SJSA1 (cell line): ENCODE measurements around the gene BCL2L1. TPM values are rescaled to one million over a fixed set of nuclear protein-coding genes. Genes with fewer than 3 reads are reported as not detected.
"Not testable (repeated sequence)": the region's sequence is repeated elsewhere in the genome, so short reads cannot be mapped to it uniquely, and the experiment has no call there.

ENCODE experiments used
- DNase-seq, 2 experiments: peaks; one replicate each; pipeline ENCODE4 v3.0.0-alpha.2; 2015 to 2020; ENCODE audit warnings: low spot score in 2 of 2, low read depth in 1 of 2
- H3K27ac ChIP-seq: fragments of 250-450 bp; sonication (Bioruptor Pico); 2 replicates; pipeline ENCODE4 v1.5.1; 2020; ENCODE audit warnings: mild to moderate bottlenecking, moderate library complexity
- H3K27me3 ChIP-seq: fragments of 250-450 bp; sonication (Bioruptor Pico); replicated peaks from 2 replicates; pipeline ENCODE4 v1.5.1; 2020; ENCODE audit warnings: mild to moderate bottlenecking, moderate library complexity
- H3K36me3 ChIP-seq: fragments of 250-450 bp; sonication (Bioruptor Pico); 2 replicates; pipeline ENCODE4 v1.5.1; 2020; ENCODE audit warnings: mild to moderate bottlenecking
- H3K4me1 ChIP-seq: fragments of 250-450 bp; sonication (Bioruptor Pico); replicated peaks from 2 replicates; pipeline ENCODE4 v1.6.1; 2021; ENCODE audit warnings: mild to moderate bottlenecking
- H3K4me3 ChIP-seq: fragments of 250-450 bp; sonication (Bioruptor Pico); 2 replicates; pipeline ENCODE4 v1.5.1; 2020; ENCODE audit warnings: mild to moderate bottlenecking
- H3K9me3 ChIP-seq: fragments of 250-450 bp; sonication (Bioruptor Pico); replicated peaks from 2 replicates; pipeline ENCODE4 v1.5.1; 2020; ENCODE audit warnings: mild to moderate bottlenecking
- total RNA-seq: library from RNA; depleted of rRNA; stranded (reverse); fragments of >200 nt; shearing (Covaris generic); gene quantifications from 2 replicates; pipeline ENCODE4 v1.2.3, GENCODE V29; 2014

BCL2L1 gene
- total RNA-seq, 1 experiment from 2014 or later = 106 TPM

DNA sequence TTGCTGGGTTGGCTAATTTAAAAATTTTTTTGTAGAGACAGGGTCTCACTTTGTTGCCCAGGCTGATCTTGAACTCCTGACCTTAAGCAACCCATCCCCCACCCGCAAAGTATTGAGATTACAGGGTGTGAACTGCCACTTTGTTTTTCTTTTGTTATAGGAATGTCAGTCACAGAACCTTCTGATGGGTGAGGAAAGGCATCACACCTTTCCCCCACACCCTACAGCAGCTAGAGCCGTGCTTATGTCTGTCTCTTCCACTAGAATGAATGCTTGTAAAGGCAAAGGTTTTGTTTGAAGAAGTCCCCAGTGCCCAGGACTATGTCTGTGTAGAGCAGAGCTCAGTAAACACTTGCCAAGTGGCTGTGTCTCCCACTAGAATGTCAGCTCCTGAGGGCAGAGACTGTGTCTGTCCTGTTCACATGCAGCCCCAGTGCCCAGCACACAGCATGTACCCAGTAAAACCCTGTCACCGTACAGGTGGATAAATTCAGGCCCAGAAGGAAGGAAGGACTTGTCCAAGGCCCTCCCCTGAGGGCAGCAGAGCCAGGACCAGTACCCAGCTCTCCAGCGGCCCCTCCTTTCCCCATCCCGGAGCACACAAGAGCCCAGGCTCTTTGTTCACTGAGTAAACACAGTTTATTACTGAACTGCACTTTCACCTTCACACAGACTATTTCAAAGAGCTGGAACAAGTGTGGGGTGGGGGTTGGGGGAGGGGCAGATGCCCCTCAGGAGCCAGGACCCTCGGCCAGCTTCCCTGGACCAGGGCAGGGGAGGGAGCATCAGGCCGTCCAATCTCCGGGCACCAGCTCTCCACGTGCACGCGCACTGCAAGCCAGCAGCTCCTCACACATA is 58.6 kb downstream of the BCL2L1 start:
- peak in 1 of 2 experiments; percentile 78 for DNase-seq
- peak overlapping the region; percentile 41 for H3K27ac ChIP-seq
- no peaks in the 10 kb centered on the region for H3K27me3 ChIP-seq
- H3K4me1 ChIP-seq = peaks cover 42% of the 10 kb centered on the region
- H3K4me3 ChIP-seq = no peak overlapping the region
- no peaks in the 10 kb centered on the region for H3K9me3 ChIP-seq
- peaks cover 54% of the 10 kb centered on the region for H3K36me3 ChIP-seq

GRCh38 chr20:31663524-31663837 is 59.2 kb downstream of the BCL2L1 start:
- peak in 1 of 2 experiments; percentile 75 for DNase-seq
- Histone ChIP-seq H3K27ac (peak overlapping the region; percentile 41), H3K4me1 (peaks cover 39% of the 10 kb centered on the region), H3K36me3 (peaks cover 48% of the 10 kb centered on the region), H3K4me3 (no peak overlapping the region), H3K27me3 (no peaks in the 10 kb centered on the region), H3K9me3 (no peaks in the 10 kb centered on the region)

DNA sequence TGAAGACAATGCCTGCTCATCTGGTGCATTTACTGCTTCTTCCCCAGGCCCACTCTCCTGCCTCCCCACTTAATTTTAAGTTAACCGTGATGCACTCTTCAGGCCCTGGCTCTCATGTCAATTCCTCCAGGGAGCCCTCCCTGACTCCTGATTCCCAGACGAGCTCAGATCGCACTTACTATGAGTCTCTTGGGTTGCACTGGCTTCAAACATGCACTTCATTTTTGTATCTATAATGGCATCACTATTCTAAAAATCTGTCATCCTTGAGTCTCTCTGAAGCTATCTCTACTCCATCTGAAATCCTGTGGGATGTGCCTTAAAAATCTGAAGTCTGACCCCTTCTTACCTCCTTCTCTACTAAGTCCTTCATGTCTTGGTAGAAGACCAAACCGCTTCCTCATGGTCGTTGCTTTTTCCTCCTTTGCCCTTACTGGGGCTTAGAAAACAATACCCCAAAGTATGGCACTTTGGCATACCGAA is 60.3 kb downstream of the BCL2L1 start:
- Histone ChIP-seq H3K4me1 (peaks cover 39% of the 10 kb centered on the region), H3K4me3 (no peak overlapping the region), H3K27me3 (no peaks in the 10 kb centered on the region), H3K9me3 (no peaks in the 10 kb centered on the region), H3K27ac (no peak overlapping the region; the same call in 1 of the 2 replicates), H3K36me3 (peaks cover 40% of the 10 kb centered on the region)
- DNase-seq = no peak

DNA sequence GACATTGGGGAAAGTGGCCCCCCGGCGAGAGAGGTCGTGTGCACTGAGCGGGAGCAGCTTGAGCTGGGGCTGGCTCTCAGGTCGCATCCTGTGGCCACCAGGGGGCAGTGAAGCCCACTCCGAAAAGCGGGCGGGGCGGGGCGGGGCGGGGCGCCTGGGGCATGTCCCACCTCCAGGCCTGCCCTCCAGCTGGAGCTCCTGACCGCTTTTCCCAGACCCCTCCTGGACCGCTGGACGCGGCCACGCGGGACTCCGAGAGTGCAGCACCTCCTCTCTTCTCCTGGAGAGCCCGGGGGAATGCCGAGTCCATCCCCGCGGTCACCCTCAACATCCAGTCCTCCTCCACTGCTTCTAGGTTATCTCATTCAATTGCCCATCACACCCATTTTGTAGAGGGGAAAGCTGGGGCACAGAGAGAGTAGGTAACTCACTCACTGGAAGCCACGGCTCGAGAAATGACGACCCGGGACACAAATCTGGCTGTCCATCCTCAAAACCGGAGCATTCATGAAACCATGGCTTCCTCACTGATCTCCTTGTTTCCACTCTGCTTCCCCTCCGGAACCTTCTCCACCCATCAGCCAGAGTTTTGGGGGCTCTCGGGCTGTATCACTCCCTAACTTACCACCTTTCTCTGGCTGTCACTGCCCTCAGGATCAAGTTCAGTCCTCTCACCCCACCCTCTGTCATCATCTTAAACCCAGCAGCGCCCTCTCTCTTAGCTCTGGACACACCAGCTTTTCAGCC is 60.9 kb downstream of the BCL2L1 start:
- Histone ChIP-seq H3K36me3 (peaks cover 33% of the 10 kb centered on the region), H3K27me3 (no peaks in the 10 kb centered on the region), H3K9me3 (no peaks in the 10 kb centered on the region), H3K27ac (peak overlapping the region; percentile 49), H3K4me1 (peaks cover 39% of the 10 kb centered on the region), H3K4me3 (peak overlapping the region; percentile 9; the same call in 1 of the 2 replicates)
- DNase-seq = peak; percentile 81 to 82

DNA sequence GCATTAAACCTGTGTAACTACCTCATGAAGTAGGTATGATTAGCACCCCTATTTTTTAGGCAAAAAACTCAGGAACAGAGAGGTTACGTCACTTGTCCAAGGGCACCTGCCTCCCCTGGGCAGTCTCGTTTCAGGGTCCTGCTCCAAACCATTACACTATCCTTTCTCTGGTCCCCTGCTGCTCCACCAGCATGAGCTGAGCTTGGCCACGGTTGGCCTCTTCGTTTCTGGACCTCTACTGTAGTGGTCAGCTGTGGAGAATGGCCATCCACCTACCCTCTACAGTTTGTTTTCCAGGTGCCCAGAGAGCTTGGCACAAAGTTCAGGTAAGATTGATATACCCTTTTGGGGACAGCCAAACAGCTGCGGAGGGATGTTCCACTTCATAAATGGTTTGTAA is 68.1 kb downstream of the BCL2L1 start:
- Histone ChIP-seq H3K27me3 (no peaks in the 10 kb centered on the region), H3K4me3 (no peak overlapping the region), H3K4me1 (peaks cover 6% of the 10 kb centered on the region), H3K36me3 (no peaks in the 10 kb centered on the region), H3K27ac (no peak overlapping the region), H3K9me3 (no peaks in the 10 kb centered on the region)
- DNase-seq = no peak

- Histone ChIP-seq H3K4me1 (peaks cover 6% of the 10 kb centered on the region), H3K27ac (no peak overlapping the region)
- DNase-seq = no peak
These were observed 69.1 kb downstream of the BCL2L1 start for GRCh38 chr20:31653561-31653960.

GRCh38 chr20:31652917-31653396 is 69.7 kb downstream of the BCL2L1 start:
- Histone ChIP-seq H3K27ac (no peak overlapping the region), H3K27me3 (no peaks in the 10 kb centered on the region), H3K36me3 (no peaks in the 10 kb centered on the region), H3K9me3 (no peaks in the 10 kb centered on the region), H3K4me3 (no peak overlapping the region), H3K4me1 (peaks cover 6% of the 10 kb centered on the region)
- no peak for DNase-seq

More at GRCh38 chr20:31653561-31653960, 69.1 kb downstream of the BCL2L1 start:
- Histone ChIP-seq H3K27me3 (no peaks in the 10 kb centered on the region), H3K4me3 (no peak overlapping the region), H3K36me3 (no peaks in the 10 kb centered on the region), H3K9me3 (no peaks in the 10 kb centered on the region)

DNA sequence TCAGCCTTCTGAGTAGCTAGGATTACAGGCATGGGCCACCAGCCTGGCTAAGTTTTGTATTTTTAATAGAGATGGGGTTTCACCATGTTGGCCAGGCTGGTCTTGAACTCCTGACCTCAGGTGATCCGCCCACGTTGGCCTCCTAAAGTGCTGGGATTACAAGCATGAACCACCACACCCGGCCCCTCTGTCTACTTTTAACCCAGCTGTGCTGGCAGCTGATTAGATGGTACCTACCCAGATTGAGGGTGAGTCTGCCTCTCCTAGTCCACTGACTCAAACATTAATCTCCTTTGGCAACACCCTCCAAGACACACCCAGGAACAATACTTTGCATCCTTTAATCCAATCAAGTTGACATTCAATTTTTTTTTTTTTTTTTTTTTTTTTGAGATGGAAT is 74.6 kb downstream of the BCL2L1 start:
- not testable (repeated sequence) for H3K27ac ChIP-seq, H3K36me3 ChIP-seq, DNase-seq, H3K9me3 ChIP-seq, H3K4me1 ChIP-seq, H3K4me3 ChIP-seq, H3K27me3 ChIP-seq

DNA sequence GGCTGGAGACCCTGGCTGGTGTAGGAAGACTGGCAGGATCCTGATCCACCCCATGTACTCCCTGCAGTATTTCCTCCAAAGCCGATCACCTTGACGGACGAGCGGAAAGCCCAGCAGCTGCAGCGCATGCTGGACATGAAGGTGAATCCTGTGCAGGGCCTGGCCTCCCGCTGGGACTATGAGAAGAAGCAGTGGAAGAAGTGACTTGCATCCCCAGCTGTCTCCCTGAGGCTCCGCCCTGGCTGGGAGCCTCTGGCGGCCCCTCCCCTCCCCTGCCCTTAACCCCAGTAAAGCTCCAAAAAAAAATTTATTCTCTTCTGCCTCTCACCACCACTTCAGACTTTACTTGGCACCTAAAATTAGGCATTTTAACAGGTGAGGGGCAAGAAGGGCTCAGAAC is 78.0 kb downstream of the BCL2L1 start:
- no peaks in the 10 kb centered on the region for H3K36me3 ChIP-seq
- H3K27me3 ChIP-seq = no peaks in the 10 kb centered on the region
- DNase-seq = no peak
- no peak overlapping the region for H3K27ac ChIP-seq
- H3K4me1 ChIP-seq = no peaks in the 10 kb centered on the region
- H3K9me3 ChIP-seq = no peaks in the 10 kb centered on the region
- H3K4me3 ChIP-seq = no peak overlapping the region

- Histone ChIP-seq H3K9me3 (no peaks in the 10 kb centered on the region), H3K27me3 (no peaks in the 10 kb centered on the region), H3K4me3 (no peak overlapping the region), H3K27ac (no peak overlapping the region), H3K4me1 (no peaks in the 10 kb centered on the region), H3K36me3 (no peaks in the 10 kb centered on the region)
- DNase-seq = no peak
These were observed 79.1 kb downstream of the BCL2L1 start for GRCh38 chr20:31643522-31643921.

DNA sequence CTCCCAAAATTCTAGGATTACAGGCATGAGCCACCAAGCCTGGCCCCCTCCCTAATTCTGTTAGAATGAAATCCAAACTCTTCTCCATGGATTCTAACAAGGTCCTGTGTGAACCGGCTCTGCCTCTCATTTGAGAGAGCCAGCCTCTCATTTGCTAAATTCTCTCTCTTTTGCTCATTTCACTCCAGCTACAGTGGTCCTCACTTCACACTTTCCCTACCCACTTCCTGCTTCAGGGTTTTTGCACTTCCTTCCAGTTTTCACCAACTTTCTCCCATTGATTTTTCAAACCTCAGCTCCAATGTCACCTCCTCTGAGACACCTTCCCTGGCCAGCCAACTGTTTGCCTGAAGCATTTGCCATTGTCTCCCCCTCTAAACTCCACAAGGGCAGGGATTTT is 79.8 kb downstream of the BCL2L1 start:
- H3K27me3 ChIP-seq = no peaks in the 10 kb centered on the region
- no peaks in the 10 kb centered on the region for H3K4me1 ChIP-seq
- no peak for DNase-seq
- H3K36me3 ChIP-seq = no peaks in the 10 kb centered on the region
- H3K4me3 ChIP-seq = no peak overlapping the region
- no peak overlapping the region for H3K27ac ChIP-seq
- H3K9me3 ChIP-seq = no peaks in the 10 kb centered on the region

GRCh38 chr20:31641391-31641790 is 81.3 kb downstream of the BCL2L1 start:
- Histone ChIP-seq H3K4me1 (no peaks in the 10 kb centered on the region), H3K36me3 (no peaks in the 10 kb centered on the region), H3K4me3 (no peak overlapping the region), H3K9me3 (no peaks in the 10 kb centered on the region), H3K27me3 (no peaks in the 10 kb centered on the region), H3K27ac (no peak overlapping the region)
- no peak for DNase-seq

- Histone ChIP-seq H3K36me3 (no peaks in the 10 kb centered on the region), H3K9me3 (no peaks in the 10 kb centered on the region), H3K27me3 (no peaks in the 10 kb centered on the region), H3K27ac (no peak overlapping the region), H3K4me3 (no peak overlapping the region), H3K4me1 (no peaks in the 10 kb centered on the region)
- no peak for DNase-seq
These were observed 82.4 kb downstream of the BCL2L1 start for GRCh38 chr20:31640259-31640658.

DNA sequence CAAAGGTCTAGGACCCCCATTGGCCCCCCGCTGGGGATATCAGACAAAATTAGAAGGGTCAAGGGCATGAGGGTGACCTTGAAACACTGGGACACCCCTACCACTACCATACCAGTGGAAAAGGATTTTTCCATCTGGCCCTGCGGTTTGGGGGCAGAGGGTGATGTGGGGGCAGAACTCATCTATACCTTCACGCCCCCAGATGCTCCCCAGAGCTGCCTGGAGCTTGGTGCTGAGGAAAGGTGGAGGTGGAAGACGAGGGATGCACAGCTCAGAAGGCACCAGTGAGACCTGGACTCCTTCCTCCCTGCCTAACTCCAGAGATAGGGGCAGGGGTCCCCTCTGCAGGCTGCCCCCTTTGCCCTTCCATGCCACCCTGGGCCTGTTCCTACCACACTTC is 83.9 kb downstream of the BCL2L1 start:
- no peaks in the 10 kb centered on the region for H3K36me3 ChIP-seq
- H3K4me3 ChIP-seq = no peak overlapping the region
- H3K4me1 ChIP-seq = no peaks in the 10 kb centered on the region

More for the DNA sequence above, 83.9 kb downstream of the BCL2L1 start:
- no peaks in the 10 kb centered on the region for H3K9me3 ChIP-seq
- H3K27me3 ChIP-seq = no peaks in the 10 kb centered on the region
- no peak overlapping the region for H3K27ac ChIP-seq
- no peak for DNase-seq
